Measurements from ENCODE around the gene ITGA2.

DNA sequence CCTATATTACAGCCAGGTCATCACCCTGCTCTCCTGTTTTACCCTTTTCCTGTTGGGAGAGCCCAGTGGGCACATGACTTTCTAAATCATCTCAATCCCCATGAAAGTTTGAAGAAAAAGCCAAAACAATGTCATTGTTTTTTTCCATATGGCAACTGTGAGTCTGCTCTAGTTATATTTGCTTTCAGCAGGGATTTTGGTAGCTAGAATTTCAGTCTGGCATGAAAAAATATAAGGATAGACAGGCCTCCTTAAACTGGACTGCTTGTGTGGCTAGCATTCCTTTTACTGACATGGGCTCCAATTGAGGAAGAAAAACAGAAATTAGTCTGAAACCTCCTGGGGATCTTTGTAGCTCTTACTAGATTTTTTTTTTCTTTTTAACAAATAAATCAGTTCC lies 94.8 kb downstream of the ITGA2 start:
- TF ChIP-seq POLR2A (IDR thresholded peaks at IDR 0.05; ENCODE audit: low read depth, low read length): no peak
- TF ChIP-seq TAF1 (IDR thresholded peaks at IDR 0.05; ENCODE audit: borderline replicate concordance, low read depth, low read length): no peak
